Left hindlimb (tissue), 1 donor: Measurements from ENCODE around the gene PRDX2.
A peak's percentile ranks its signal among the peaks of the same experiment; 100 is the strongest.

Source experiments
- DNase-seq: peaks from one replicate; pipeline ENCODE4 v3.0.0-alpha.2; 2018

PRDX2 gene

DNA sequence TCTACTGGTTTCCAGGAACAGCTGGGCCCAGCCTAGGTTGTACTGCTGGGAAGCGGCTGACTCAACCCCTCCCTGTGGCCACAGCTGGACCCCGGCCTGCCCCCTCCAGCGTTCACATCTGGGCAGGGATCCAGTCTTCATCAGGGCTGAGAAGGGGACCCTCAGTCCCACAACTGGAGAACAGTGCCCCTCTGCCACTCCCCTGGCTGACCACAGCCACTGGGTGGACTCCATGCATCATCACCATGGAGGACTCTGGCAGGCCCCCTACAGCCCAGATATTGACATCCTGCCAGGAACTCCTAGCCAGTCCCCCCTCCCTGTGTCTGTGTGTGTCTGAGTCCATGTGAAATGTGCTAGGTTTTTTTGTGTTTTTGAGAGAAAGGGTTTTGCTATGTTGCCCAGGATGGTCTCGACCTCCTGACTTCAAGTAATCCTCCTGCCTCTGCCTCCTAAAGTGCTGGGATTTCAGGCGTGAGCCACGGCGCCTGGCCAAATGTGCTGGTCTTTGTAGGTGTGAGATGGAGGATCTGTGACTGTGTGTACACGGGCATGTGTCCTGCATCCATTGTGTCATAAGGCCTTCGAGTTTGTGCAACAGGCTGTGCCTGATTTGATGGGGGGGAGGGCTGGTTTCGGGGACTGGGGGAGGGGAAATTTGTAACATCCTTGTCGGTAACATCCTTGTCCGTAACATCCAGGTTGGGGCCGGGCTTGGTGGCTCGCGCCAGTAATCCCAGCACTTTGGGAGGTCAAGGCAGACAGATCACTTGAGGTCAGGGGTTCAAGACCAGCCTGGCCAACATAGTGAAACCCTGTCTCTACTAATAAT, 22.2 kb downstream of the PRDX2 start:
- DNase-seq = peak; percentile 92

DNA sequence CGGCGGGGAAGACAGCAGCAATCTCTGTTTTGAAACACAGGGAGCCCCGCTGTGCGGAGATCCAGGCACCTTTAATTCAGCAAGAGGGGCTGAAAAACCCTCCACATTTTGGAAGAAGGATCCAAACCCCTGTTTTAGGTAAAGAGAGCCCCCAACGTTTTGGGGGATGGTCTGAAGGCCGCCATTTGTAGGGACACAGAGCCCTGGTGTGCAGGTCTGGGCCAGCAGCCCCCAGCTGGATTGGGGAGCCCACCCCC, 22.8 kb downstream of the PRDX2 start:
- no peak for DNase-seq

DNA sequence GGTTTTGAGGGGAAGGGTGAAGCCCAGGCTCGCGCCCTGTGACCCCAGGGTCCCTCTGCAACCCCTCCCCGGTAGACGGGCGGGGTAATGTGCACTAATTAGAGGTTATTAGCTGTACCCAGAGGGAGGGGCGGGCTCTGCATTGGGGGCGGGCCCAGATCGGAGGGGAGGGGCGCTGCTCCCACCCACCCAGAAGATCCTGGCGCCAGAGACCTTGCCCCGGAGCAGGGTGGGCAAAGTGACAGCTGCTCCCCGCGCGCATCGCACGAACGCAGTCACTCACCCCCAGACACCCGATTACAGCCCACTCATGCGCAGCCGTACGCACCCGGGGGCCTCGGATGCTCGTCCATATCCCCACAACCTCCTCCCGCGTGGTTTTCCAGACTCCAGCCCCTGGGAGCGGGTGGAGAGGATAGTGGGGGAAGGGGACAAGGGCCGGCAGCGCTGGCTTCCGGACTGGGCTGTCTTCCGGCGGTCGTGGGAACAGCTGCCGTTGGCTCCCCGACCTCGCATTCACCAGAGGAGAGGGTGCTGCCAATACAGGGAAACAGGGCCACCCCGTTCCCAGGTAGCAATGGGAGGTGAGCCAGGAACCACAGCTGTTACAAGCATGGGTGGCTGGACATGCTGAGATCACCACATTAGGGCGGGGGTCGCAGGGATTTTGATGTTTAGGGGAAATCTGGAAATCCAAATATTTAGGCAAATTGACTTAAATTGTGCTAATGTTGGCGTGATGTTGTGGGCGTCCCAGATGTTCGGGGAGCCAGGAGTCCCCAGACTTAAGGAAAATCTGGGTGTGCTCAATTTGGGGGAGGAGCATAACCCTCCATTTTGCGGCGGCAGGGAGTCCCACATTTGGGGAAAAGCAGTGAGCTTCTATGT, 23.3 kb downstream of the PRDX2 start:
- DNase-seq = peak; percentile 90

DNA sequence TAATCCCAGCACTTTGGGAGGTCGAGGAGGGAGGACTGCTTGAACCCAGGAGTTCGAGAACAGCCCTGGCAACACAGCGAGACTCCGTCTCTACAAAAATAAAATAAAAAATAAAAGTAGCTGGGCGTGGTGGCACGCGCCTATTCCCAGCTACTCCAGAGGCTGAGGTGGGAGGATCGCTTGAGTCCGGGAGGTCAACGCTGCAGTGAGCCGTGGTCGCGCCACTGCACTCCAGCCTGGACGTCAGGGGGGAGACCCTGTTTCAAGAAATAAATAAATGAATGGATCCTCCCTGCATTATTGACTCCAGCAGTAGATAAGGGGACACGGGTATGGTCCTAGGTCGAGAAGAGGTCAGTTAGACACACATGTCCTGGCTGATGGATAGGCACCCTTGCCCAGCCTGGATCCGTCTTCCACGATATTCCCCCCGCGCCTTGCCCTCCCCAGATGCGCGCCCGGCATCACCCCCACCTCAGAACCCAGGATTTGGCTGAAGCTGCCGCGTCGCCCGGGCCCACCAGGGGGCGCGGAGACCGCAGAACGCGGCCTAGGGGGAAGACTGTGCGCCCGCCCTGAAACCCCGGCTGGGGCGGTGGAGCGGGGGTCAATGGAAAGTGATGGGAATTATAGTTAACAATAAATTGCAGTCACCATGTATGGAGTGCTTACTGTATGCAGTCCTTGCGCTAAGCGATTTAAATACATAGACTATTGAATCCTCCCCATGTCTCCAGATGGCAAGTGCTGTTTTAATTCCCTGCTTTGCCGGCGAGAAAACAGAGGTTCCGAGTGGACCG, 24.2 kb downstream of the PRDX2 start:
- DNase-seq = peak; percentile 89

DNA sequence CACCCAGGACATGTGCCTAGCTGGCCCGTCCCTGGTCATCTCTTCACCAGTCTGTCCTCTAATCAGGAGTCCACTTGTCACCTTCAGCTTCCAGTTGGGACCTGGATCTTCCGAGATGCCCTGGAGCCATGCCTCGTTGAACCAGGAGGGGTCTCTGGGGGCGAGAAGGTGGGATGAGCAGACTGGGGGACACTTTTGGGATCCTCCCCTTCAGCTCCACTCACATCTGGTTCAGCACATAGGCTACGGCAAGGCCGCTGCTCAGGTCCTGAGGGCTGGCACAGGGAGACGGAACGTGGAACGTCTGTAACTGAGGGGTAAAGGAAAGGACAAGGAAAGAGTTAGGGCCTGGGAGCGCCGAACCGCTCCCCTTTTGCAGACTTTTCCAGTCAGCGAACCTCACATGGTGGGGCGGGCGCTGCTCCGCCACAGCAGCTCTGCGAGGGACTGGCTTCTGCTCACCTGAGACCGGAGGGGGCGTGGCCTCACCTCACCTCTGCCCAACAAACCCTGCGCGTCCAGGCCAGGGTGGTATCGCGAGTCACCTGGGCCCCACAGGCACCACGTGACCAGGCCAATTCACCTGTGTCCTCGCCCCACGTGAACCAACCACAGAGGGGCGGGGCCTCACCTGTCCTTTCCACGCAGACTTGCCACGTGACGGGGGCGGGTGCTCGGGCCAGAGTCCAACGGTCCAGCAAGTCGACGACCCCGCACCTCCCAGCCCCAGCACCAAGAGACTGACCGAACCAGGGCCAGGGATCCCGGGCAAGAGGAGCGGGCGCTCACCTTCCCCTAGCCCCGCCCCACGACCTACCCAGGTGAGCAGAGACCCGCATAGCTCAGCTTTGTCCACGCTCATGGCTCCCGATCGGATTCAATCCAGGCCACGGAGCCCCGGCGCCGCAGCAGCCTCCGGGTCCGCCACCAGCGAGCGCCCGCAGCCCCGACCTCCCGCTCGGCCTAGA, 26.7 kb downstream of the PRDX2 start, which contains the start of gene HOOK2:
Gene HOOK2, minus strand, starts transcription at position 965 of the 968 bp plus-strand sequence. Its CDS starts 103 bp downstream, at position 862.
- DNase-seq = peak; percentile 72

DNA sequence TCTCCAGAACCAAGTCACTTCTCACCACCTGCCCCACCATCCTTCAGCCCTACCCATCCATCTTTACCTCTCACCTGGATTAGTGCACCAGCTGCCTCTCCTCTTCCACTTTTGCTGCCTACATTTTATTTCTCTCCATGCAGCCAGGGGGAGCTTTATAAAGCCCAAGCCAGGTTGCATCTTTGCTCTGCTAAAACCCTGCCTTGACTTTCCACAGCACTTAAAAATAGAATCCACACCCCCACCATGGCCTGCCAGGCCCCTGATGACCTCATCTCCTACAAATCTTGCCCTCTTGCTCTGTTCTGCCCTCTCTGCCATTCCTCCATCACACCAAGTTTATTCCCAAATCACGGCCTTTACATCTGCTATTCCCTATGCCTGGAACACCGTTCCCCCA, 28.0 kb downstream of the PRDX2 start:
- no peak for DNase-seq

DNA sequence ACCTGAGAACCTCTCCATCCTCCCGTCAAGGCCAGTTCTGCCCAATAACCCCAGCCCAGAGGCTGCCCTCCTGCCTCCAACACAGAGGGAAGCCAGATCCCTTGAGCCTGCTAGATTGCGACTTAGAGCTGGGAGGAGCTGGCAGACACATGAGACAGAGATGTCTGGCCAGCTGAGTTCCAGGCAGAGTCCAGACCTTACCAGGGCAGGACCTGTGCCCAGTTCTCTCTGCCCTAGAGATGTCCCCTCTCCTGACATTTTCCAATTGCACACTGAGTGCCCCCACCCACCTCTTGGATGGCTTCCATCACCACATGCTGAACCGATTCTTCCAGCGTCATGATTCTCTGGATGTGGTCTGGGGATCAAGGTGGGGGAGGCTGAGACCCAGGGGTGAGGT, 29.3 kb downstream of the PRDX2 start:
- DNase-seq = no peak

DNA sequence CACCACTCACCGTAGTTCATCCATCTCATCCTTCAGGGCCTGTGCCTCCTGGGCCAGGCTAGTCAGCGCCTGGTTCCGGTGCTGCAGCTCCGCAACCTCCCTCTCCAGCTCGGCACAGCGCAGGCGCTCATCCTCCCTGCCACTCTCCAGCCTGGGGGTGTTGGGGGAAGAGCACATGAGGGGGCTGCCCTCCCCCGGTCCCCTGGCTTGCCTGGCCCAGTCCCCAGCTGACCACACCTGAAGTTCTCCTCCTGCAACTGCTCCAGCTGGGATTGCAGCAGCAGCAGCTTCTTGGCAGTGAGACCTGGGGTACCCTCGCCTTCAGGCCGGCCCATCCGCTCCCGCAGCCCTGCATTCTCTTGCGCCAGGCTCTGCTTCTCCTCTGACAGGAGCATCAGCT, 30.7 kb downstream of the PRDX2 start:
- no peak for DNase-seq

DNA sequence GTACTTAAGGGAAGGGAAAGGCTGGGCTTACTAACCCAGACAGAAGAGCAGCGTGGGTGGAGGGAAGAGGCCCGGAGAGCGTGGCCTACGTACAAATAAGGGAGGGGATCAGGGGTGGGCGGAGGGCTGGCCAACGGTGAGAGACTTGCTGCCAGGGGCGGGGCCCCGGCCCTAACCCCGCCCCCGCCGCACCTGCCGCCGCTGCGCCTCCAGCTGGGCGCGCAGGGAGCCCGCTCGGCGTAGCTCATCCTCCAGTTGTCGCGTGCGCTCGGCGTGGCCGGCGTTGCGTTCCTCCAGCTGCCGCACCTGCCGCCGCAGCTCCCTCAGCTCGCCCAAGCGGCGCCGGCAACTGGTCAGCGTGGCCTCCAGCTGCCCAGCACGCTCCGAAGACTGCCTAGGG, 31.9 kb downstream of the PRDX2 start:
- peak; percentile 58 for DNase-seq

DNA sequence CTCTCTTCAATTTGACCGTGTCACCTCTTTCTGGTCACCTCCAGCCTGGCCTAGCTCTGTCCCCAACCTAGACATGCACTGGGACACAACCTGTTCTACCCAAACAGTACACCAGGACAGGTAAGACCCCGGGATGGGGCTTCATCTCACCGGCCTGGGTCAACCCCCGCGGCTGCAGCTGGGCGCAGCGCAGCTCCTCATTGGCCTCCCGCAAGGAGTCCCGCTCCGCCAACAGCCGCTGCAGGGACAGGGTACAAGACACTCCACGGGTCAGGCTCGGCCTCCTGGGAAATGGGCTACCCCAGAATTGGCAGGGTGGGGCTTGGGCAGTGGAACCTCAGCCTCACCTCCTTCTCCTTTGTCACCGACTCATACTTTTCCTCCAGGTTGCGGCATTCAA, 33.9 kb downstream of the PRDX2 start:
- DNase-seq = no peak

DNA sequence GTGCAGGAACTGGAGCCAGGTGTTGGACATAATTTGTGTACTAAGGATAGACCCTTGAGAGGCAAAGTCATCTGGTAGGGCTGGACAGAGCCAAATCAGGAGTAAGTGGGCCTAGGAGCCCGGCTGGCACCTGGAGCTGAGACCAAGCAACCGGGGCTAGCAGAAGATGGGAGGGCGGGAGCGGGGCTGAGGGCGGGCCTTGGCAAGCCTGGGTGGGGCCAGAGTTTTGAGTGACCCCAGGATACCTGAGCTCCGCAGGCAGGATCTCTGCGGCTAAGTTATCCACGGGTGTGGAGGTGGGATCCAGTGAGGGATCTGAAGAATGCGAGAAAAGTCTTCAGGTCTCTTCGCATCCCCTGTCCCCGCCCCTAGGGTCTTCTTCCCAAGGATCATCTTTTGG, 34.5 kb downstream of the PRDX2 start:
- DNase-seq = no peak

DNA sequence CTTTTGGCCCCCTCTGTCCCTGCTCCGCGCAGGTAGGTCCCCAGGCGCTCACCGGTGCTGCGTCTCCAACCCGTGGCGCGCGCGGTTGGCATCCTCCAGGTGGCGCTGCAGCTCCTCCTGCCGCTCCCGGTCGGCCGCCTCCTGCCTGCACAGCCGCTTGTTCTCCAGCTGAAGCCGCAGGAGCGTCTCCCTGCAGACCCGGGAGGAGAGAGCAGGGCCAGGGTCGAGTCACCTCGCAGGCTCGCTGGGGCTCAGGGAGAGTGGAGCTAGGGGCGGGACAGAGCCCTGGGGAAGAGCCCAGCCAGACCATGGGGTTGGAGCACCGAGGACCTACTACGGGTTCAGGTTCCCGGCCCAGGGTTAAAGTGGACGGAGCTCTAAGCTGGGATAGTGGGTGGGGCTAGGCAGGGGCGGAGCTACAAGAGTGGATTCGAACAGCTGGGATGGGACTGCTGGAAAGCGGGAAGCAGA, 35.5 kb downstream of the PRDX2 start:
- DNase-seq = peak; percentile 88

DNA sequence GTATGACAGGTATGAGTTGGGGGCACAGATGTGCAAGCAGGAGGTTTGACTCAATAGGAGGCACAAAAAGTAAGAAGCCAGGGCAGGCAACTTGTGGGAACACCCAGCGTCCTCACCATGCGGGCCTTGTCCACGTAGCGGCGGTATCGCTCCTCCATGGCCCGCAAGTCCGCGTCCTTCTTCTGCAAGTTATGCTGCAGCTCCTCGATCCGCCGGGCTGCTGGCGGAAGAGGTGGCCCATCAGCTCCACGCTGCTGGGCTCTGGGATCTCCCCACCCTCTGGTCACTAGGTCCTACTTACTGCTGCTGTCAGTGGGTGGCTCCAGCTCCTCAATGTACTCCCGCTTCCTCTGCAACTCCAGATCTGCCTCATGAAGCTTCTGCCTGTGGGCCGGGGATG, 36.9 kb downstream of the PRDX2 start:
- DNase-seq = no peak

DNA sequence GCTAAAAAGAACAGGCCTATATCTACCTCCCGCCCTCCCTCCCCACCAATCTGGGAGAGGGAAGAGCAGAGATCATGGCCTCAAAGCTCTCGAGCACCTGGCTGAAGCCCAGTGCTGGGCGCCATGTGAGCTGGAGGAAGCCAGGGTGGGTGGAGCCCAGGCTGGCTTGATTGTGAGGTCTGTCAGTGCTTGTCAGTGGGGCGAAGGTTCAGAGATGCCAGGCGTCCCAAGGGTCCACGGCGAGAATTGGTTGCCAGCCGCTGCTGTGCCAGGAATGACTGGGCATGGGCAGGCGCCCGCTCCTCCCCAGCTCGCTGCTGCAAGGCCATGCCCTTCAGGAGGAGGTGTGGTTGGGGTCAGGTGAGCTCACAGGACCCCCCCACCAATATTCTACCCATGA, 38.5 kb downstream of the PRDX2 start:
- no peak for DNase-seq

DNA sequence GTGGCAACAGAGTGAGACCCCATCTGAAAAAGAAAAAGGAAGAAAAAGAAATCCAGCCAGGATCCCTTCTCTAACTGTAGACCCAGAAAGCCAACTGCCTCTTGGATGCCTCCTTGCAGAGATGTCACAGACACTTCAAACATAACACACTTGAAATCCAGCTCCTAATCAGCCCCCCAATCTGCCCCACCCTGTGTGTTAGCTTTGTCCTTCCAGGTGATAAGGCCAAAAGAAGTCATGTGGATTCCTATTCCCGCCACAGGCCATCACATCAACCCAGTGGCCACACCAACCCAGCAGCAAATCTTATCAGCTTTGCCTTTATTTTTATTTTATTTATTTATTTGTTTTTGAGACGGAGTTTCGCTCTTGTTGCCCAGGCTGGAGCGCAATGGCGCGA, 41.9 kb downstream of the PRDX2 start:
- no peak for DNase-seq

DNA sequence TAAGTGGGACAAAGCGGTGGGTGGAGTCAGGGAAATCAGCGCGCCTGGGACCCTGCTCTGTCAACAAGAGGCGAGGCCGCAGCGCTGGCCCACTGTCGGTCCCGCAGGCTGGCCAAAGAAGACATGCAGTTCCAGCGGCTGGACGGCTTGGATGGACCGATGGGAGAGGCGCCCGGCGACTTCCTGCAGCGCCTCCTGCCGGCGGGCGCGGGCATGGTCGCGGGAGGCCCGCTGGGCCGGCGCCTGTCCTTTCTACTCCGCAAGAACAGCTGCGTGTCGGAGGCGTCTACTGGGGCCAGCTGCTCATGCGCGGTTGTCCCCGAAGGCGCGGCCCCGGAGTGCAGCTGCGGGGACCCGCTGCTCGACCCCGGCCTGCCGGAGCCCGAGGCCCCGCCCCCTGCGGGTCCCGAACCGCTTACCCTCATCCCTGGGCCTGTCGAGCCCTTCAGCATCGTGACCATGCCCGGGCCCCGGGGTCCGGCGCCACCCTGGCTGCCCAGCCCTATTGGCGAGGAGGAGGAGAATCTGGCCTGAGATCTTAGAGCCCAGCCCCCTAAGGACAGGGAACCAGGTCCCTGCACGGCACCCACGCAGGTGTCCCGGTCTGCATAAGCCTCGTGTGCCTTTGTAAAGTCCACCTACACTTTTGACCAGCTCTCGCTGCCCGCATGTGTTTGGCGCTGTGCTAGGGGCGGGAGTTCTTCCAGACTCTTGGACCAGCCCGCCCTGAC, 43.9 kb downstream of the PRDX2 start:
- peak; percentile 81 for DNase-seq

DNA sequence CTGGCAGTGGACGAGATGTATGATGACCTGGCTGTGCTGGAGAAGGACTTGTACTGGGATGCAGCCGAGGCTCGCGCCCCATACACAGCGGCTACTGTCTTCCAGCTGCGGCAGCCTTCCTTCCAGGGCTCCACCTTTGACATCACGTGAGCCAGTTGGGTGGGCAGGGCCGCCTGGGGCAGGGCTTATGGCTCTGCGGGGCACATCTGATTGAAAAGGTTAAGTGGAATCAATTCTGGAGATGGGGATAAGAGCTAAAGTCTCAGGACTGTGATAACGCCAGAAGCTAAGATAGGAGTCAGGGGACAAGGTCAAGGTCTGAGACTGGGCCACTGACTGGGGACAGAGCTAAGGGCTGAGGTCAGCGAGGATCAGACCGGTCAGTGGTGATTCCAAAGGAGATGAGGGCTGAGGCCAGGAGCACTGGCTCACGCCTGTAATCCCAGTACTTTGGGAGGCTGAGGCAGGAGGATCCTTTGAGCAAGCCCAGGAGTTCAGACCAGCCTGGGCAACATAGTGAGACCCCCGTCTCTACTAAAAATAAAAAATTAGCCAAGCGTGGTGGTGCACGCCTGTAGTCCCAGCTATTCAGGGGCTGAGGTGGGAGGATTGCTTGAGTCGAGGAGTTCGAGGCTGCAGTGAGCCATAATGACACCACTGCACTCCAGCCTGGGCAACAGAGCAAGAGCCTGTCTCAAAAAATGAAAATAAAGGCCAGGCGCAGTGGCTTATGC, 45.3 kb downstream of the PRDX2 start:
- no peak for DNase-seq

DNA sequence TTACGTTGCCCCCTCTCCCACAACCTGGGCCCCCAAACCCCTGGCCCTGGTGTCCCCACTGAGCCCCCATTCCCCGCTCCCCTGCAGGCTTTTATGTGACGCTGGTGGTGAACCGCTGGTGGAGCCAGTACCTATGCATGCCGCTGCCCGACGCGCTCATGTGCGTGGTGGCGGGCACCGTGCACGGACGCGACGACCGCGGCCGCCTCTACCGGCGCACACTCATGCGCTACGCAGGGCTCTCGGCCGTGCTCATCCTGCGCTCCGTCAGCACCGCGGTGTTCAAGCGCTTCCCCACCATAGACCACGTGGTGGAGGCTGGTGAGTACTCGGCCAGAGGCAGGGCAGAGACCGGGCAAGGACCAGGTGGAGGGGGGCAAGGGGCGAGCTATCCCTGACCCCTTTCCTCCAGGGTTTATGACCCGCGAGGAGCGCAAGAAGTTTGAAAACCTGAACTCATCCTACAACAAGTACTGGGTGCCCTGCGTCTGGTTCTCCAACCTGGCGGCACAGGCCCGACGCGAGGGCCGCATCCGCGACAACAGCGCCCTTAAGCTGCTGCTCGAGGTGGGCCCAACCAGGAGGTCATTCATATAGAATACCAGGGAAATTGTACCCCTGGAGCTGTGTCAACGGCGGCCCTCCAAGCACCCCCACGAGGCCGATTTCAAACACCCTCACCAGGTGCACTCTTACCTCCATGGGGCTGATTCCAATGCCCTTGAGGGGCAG, 47.0 kb downstream of the PRDX2 start:
- DNase-seq = no peak

DNA sequence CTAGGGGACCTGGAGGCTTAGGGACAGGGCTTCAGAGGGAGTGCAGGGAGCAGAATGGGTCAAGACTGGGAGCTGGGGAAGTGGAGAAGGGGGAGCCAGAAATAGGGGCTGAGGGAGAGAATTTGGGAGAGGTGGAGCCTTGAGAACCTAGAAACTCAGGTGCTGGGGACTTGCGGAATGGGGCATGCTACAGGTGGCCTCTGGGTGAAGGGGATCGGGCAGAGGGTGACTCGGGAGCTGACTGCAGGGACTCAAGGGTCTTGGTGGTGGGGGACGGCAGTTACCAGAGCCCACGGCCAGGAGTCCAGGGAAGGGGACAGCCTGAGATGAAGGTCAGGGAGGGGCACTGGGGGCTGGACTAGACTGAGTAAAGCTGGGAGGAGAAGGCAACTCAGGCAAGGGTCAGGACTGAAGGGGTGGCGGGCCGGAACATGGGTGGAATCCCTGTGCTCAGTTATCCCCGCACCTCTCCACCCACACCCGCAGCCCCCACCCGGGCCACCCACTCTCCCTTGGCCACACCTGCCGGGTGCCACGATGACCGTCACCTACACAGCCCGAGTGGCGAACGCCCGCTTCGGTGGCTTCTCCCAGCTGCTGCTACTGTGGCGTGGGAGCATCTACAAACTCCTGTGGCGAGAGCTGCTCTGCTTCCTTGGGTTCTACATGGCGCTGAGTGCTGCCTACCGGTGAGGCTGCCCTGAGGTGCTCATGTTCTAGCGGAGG, 49.4 kb downstream of the PRDX2 start:
- no peak for DNase-seq
